ENCODE data around the gene AMPD3. TPM values are rescaled to one million over a fixed set of nuclear protein-coding genes. Genes with fewer than 3 reads are reported as not detected.

The AMPD3 gene
- polyA plus RNA-seq (ENCODE audit: insufficient read length in 10 of 10), result 1 to 10 TPM; 3.1 to 4.9 (median 3.9) TPM
- long read RNA-seq, donor 1, result 0 reads
- long read RNA-seq, donor 2, result 0 reads
- long read RNA-seq, donor 3, result 0 reads
- long read RNA-seq, donor 4, result 0 reads
- long read RNA-seq, donor 5, partial matches to known transcripts, result 0 of 8 reads
- long read RNA-seq, donor 5, other reads (novel, unspliced or antisense), result 8 of 8 reads
- long read RNA-seq, donor 6, result 0 reads
- long read RNA-seq, donor 7, partial matches to known transcripts, result 0 of 1 reads
- long read RNA-seq, donor 7, other reads (novel, unspliced or antisense), result 0 of 1 reads
- long read RNA-seq, donor 8, result 0 reads
- long read RNA-seq, donor 9, result 0 reads

GRCh38 chr11:10454878-10455631 is at the start of gene AMPD3:
Gene AMPD3, plus strand, starts transcription at chr11:10455264. Its CDS starts 6,256 bp downstream, at chr11:10461520.
- DNase-seq, result peak in 2 of 3 donors; percentile 64 to 68

DNA sequence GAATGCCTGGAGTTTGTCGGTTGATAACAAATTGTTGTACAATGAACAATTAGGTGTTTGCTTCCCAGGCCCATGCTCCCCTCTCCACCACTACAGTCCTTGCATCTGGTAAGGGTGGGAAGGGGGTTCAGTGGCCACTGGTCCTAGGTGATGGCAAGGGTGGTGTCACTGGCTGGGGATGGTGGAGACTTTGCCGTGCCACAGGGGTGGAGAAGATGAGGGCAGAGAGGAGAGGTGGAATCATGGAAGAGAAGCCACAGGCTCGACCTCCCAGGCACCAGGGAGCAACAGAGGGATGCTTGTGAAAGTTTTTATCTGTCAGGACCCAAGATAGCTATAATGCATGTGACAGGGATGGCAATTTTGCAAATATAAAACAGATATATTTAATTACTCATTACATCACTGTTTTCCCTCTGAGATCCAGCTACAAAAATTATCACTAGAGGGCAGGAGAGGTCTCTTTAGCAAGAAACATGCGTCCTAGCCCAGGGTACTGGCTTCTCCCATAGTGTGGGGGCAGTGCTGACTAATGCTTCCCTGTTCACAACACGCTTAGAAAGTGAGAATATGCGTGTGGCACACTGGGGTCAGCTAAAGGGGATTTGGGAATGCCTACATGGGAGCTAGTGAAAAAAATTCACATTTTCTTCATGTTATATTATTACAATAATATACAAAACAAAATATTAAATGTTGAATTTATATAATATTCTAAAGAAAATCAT is 49.0 kb upstream of the AMPD3 start:
- DNase-seq, result peak; percentile 74 to 85 (median 81)

- peak in 1 of 3 donors; percentile 29 for DNase-seq
Observed at GRCh38 chr11:10407055-10407454, 48.0 kb upstream of the AMPD3 start.

DNA sequence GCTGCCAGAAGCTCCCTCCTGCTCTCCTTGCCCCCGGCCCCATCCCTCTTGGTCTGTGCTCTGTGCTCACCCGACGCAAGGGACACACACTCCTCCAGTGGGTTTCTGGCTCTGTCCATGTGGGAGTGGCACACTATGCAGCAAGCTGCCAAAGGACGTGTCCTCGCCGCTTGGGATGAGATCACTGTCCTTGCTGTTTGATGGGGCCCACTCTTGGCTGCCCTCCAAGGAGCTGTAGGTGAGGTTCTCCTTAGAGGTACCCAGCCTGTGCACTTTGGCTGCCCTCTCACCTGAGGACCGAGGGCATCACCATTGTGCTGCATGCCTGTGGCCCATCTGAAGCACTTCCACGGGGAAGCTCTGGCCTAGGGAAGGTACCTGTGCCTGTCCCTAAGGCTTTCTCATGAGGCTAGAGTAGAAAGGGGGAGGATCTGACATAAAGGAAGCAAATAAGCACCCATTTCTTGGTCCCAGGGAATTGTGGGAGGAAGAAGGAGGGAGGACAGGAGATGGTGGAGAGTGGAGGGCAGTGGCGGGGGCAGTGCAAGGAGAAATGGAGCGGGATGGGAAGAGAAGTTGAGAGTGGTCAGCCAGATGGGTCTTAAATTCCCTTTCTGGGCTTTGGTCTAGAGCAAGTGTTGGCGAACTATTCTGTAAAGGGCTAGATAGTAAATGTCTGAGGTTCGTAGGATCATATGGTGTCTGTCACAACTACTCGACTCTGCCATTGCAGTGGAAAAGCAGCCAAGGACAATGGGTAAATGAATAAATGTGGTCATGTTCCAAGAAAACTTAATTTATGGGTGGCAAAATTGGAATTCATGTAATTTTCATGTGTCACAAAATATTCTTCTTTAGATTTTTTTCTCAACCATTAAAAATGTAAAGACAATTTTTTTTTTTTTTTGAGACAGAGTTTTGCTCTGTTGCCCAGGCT is 47.0 kb upstream of the AMPD3 start:
- DNase-seq, result no peak

DNA sequence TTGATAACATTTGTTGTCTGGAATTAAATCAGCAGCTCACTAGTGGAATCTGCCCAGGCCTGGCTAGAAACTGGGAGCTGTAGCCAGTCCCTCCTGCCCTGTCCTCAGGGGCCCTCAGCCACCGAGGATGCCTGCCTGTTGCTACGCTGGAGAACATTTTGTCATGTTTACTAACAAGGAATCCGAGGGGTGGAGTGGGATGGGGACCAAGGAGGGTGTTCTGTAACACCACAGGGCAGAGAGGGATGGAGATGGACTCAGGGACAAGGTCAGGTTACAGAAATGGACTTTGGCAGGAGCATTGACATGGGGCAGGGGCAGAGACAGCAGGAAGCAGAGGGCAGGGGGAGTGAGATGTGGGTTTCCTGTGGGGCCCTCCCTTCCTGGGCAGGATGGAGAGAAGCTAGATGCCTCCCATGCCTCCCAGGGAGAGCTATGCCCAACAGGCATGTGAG is 45.8 kb upstream of the AMPD3 start:
- DNase-seq, result no peak

- DNase-seq, result no peak
Observed at GRCh38 chr11:10410106-10410843, 44.8 kb upstream of the AMPD3 start.

DNA sequence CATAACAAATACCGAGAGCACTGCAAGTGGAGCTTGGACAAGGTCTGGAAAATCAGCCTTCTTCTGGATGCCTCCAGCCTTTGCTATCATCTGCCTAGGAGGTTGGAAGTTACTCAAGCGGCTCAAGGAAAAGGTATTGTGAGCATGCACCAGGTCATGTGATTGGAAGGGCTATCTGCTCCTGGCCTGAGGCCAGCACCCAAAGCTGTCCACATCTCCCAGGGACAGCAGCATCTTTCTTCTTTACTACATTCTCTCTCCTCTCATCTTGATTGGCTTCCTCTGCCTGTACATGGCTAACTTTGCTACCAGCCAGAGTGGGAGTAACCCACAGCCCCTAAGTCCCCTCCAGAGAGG is 44.2 kb upstream of the AMPD3 start:
- DNase-seq, result no peak

- no peak for DNase-seq
Observed at GRCh38 chr11:10412266-10412665, 42.8 kb upstream of the AMPD3 start.

GRCh38 chr11:10413268-10413667 is 41.8 kb upstream of the AMPD3 start:
- DNase-seq, result no peak

GRCh38 chr11:10414181-10414580 is 40.9 kb upstream of the AMPD3 start:
- DNase-seq, result peak in 1 of 3 donors; percentile 54

DNA sequence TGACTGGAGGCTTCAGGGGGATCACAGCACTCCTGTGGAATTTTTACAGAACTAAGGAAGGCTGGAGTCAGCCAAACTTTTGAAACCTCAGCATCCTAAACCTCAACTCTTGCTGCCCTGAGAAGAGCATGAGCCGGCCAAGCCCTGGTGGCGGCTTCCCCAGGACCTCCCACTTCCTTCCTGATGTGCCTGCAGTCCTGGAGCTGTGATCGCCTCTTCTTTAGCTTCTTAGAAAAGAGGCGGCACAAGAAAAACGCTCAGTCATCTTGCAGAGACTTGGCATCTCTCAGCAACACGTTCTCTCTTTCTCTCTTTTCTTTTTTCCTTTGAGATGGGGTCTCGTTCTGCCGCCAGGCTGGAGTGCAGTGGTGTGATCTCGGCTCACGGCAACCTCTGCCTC is 40.4 kb upstream of the AMPD3 start:
- peak in 2 of 3 donors; percentile 58 to 74 for DNase-seq

GRCh38 chr11:10415817-10416392 is 39.2 kb upstream of the AMPD3 start:
- DNase-seq, result no peak

DNA sequence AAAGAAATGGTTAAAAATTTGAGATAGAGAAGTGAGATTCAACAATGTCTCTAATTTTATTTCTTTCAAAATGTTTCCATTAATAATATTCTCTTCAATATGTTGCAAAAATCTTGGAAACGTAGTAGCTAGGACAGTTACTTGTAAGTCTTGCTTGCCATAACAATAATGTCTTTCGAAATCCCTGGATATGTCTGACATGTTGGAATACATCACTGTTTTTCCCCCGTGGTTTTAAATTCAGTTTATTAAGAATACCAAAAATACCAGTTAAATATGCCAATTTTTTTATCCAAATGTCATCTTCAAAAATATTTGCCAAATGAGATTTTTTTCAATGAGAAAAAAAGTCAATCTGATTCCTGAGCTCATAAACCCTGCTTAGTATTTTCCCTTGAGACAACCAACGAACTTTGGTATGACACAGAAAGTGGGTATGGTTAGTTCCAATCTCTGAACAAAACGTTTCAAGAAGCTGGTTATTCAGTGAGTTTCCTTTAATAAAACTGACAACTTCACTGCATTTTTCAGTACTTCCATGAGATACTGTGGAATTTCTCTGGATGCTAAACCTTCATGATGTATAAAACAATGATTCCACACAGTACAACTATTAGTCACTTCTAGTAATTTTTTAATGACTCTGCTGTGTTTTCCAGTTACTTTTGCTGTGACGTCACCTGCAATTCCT is 36.7 kb upstream of the AMPD3 start:
- DNase-seq, result no peak

- no peak for DNase-seq
Observed at GRCh38 chr11:10418950-10419310, 36.1 kb upstream of the AMPD3 start.

- no peak for DNase-seq
Observed at GRCh38 chr11:10426475-10426874, 28.6 kb upstream of the AMPD3 start.

GRCh38 chr11:10428453-10428852 is 26.6 kb upstream of the AMPD3 start:
- DNase-seq, result no peak

GRCh38 chr11:10429526-10429925 is 25.5 kb upstream of the AMPD3 start:
- no peak for DNase-seq

GRCh38 chr11:10432493-10432892 is 22.6 kb upstream of the AMPD3 start:
- no peak for DNase-seq

GRCh38 chr11:10432971-10433370 is 22.1 kb upstream of the AMPD3 start:
- DNase-seq, result no peak

DNA sequence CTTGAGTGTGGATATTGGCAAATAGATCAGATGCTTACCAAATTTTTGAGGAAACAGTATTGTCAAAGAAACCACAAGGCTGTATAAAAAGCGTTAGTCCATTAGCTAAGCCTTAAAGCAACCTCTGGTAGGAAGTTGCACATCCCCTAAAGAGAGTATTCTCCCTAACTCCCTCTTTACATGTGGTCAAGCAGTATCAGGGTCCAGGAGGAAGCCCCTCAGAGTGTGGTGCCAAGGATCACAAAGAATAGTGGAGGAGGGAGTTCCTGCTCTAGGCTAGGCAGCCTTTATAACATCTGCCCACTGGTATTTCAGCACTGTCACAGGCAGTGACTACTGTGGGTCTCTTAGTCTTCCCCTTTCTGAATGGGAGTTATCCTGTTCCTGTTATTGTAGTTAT is 18.8 kb upstream of the AMPD3 start:
- DNase-seq, result no peak
